NOMO-1 treated with DMSO at 0.1 percent for 48 hours (cell line): Measurements from ENCODE around the gene LDLRAD4.

Experiments
- DNase-seq: peaks from one replicate; lab custom pipeline; 2025; ENCODE audit not compliant: unreplicated experiment; lab: John Stamatoyannopoulos, UW

The LDLRAD4 gene

GRCh38 chr18:13525381-13526029, 306.9 kb downstream of the LDLRAD4 start:
- DNase-seq = no peak

DNA sequence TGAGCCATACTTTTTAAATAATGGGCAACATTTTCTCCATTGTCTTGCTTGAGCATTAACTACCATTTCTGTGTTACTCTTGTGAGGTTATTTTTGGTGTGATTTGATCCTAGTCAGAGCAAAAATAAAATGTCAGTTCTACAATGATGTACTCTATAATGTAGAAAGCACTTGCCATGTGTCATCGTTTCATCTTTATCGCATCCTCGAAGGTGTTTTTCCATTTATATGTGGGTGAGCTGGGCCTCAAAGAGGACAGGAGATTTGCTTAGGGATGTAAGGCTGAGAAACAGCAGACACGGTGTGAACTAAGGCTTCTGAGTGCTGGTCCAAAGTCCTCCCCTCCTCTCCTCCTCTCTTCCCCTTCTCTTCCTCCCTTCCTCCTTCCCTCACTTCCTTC, 308.0 kb downstream of the LDLRAD4 start:
- no peak for DNase-seq

GRCh38 chr18:13527256-13527655, 308.7 kb downstream of the LDLRAD4 start:
- no peak for DNase-seq

- DNase-seq = no peak
Observed at GRCh38 chr18:13527730-13528129, 309.2 kb downstream of the LDLRAD4 start.

DNA sequence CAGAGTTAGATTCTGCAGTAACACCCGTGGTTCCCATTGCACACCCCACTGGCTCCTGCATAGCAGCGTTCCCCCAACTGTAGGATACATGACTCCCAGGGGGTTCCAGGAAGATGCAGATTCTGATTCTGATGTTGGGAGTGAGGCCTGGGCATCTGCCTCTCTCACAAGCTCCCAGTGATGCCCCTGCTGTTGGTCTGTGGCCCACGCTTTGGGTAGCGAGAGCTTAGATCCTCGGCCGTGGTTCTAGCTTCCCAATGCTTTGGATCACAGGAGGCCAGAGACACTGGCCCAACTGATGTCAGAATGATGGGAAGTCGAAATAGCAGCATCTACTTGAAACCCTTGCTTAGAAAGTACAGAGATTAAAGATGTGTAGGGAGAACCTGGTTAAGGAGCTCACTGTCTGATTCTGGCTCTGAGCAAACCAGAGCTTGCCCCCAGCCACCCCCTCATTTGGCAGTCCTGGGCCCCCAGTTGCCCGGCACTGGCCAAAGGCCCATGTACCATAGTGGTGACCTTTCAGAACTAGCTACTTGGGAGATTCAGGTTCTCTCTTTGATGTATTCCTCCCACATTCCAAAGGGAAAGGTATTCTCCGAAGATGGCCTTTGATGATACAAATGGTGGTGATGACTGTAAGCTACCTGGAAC, 310.3 kb downstream of the LDLRAD4 start:
- no peak for DNase-seq

DNA sequence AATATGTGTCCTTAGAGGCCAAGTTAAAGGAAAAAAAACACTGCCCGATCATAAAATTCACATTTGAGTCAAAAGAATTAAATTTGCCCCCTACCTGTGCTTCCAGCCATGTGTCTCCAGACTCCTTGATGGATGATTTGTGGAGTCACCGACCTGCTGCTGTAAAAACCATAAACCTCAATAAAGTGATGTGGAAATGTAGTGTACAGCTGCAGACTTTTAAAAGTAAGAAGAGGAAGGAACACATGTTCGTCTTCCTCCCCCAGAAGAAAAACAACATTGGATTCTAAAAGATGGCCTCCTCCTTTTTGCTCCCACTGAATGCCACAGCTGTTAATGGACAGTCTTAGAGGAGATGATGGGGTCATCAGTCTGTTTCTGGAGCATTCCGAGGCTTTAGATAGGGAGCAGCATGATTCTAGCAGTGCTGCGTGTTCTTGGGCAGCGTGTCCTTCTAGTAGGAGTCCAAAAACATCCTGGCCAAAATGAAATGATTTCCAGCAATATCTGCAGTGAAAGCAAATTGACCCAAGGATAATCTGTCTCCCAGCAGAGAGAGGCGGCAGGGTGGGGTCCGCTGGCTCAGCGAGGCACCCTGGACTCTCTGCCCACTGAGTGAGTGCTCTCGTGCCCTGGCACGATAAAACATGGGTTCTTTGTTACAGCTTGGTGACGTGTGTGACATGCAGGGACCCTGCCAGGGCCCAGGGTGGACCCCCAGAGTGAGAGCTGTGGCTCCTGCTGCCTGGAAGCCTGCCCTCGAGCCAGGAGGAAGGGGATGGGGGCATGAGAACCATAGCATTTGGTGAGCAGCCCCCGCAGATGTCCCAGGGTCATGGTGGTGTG, 311.7 kb downstream of the LDLRAD4 start:
- no peak for DNase-seq

- DNase-seq = no peak
Observed at GRCh38 chr18:13530879-13531387, 312.4 kb downstream of the LDLRAD4 start.

DNA sequence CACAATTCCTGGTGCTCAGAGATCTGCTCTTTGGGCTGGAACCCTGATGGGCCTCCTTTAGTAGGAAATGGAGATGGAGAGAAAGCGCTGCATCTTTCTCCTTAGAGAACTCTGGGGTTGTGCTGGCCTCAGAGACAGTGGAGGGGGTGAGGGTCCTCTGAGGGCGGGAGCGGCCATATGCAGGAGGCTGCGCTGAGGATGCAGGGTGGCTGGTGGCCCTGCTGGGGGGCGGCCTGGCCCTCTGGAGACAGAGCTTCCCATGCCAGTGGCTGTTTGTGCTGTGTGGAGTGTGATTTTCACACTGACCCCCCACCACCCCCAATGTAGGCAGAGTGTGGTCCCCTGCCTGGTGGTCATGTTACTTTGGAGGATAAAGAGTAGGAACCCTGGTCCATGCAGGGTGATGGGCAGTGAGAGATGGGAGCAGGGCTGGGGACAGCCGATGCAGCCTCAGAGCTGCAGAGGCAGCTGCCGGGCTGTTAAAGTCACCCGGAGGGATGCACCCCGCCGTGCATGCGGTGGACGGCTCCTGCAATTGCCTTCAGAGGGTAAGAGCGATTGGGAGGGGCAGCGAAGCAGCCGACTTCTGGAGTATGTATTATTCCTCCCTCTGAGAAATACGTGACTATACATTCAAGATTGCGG, 313.2 kb downstream of the LDLRAD4 start:
- DNase-seq = no peak

DNA sequence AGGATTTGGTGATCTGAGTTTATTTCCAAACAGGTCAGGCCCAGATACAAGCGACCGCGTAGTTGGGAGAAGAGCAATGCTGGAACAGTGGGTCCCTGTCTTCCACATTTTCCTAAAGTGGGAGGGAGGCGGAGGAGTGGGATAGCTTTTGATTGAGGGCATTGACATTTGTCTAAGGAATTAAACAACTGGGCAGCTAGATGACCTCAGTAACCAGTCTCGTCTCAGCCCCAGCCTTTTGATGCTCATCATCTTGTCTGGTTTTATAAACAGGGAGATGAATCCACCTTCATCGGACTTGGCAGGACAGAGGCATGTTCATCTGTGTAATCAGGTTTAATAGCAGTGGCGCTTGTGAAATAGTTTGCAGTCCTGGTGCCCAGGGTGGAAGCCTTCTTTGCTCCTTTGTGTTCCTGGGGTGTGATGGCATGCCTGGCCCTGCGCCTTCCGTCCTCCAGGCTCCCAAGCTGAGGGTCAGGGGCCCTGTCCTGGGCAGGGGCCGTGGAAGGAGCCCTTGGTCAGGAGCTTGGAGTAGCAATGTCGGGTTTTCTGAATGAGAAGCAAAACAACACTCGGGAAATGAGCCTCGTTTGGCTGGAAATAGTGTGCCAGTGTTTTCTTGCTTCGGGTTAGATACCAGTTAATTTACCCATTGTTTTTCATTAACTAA, 314.0 kb downstream of the LDLRAD4 start:
- no peak for DNase-seq

DNA sequence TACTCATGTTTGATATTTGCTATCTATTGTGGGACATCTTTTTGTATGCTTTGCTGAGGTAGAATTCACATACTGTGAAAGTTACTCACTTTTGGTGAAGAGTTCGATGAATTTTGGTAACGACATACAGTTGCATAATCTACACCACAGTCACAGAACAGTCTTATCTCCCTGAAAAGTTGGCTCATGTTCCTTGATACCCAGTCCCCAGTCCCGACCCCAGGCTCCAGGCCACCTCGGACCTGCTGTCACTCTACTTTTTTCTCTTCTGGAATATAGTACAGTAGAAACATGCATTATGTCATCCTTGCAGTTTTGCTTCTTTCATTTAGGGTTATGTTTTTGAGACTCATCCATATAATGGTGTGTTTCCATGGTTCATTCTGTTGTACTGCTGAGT, 316.1 kb downstream of the LDLRAD4 start:
- DNase-seq = no peak

GRCh38 chr18:13536578-13536977, 318.0 kb downstream of the LDLRAD4 start:
- peak; percentile 22 for DNase-seq

DNA sequence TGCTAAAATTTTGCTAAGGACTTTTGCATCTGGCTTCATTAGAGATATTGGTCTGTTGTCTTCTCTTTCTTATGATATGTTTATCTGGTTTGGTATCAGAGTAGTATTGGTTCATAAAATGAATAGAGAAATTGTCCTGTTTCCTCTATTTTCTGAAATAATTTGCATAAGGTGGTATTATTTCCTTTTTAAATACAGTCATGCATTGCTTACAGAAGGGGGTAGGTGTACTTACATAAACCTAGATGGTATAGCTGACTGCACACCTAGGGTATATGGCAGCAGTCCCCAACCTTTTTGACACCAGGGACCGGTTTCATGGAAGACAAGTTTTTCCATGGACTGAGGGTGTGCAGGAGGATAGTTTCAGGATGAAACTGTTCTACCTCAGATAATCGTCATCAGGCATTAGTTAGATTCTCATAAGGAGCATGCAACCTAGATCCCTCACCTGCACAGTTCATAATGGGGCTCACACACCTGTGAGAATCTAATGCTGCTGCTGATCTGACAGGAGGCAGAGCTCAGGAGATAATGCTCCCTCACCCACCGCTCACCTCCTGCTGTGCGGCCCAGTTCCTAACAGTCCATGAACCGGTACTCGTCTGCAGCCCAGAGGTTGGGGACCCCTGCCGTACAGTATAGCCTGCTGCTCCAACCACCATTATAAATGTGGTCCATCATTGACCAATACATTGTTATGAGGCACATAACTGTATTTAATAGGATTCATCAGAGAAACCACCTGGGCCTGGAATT, 318.6 kb downstream of the LDLRAD4 start:
- no peak for DNase-seq

DNA sequence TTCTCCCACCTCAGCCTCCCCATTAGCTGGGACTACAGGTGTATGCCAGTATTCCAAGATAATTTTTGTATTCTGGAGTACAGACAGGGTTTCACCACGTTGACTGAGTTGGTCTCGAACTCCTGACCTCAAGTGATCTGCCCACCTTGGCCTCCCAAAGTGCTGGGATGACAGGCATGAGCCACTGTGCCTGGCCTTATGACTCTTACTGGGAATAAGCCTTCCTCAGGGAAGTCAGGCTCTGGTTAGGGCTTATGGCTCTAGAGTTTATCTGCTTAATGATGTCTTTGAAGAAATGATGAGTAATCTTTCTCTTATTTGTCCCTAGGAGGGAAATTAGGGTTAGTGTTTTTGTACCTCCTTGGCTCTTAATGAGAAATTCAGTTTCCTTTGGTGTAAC, 320.1 kb downstream of the LDLRAD4 start:
- no peak for DNase-seq

DNA sequence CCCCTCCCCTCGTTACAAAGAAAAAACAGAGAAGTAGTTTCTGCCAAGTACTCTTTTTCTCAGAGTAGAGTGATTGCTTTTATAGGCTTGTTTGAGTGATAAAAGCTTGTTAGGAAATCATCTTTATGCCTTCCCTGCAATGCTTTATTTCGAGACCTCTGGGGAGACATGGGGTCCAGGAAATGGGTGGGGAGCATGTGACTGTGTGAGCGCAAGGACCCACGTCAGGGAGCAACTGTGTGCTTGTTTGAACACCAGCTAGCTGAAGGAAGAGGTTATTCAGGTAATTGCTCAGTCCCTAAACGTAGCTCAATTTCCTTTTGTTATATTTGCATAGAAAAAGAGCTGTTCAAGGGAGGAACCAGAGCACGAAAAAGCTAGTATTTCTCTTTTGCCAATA, 320.5 kb downstream of the LDLRAD4 start:
- DNase-seq = peak; percentile 44

DNA sequence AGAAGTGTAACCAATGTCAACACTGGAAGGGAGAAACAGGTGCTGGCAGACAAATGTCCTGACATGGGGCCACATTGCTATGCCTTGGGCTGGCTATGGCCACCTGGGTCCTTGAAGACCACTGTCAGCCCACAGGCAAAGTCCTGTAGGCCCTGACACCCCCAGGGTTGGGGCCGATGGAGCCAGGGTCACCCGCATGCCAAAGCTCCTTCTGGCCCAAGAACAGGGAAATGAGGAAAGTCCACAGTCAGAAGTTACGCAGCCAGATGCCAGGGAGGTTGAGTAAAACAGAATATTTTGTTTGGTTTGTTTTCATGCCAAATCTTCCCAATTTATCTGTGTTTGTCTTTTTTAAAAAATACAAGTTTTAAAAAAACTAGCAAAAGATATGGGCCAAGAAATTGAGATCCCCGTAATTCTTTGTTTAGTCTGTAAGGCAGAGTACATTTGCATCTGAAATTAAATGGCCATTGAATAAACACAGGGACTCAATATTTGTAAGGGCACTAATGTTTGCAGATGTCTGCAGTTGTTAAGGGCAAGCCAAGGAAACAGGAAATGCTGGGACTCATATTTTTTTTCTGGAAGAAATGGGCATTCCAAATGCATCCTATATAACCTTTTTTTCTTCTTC, 321.4 kb downstream of the LDLRAD4 start:
- DNase-seq = no peak

DNA sequence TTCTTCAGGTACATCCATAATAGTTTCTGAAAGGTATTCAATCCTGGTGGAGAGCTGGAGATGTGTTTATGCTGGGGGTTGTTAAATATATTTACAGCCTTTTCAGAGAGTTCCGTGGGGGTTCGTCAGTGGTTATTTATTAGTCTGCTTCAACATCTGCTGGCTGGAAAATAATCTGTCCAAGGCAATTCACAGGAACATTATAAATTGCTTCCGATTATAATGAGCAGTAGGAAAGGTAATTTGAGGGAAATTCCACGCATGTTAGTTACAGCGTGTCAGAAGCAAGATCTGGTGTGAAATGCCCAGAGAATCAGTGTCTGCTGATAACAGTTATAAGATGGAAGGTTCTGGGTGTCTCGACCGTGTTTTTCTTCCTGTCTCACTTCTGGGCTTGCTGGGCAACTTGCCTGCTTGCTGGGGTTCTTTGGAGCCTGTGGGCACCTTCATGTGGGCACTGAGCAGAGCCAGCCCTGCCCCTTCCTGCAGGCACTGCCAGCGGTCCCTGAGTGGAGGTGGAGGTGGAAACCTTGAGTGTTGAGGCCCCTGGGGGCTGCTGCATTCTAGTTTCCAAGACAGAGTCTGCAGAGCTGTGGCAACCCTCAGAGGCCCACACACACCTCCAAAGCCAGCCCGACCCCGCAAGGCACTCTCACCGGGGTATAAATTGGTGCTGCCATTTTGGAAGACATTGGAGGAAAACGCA, 322.1 kb downstream of the LDLRAD4 start:
- DNase-seq = no peak

DNA sequence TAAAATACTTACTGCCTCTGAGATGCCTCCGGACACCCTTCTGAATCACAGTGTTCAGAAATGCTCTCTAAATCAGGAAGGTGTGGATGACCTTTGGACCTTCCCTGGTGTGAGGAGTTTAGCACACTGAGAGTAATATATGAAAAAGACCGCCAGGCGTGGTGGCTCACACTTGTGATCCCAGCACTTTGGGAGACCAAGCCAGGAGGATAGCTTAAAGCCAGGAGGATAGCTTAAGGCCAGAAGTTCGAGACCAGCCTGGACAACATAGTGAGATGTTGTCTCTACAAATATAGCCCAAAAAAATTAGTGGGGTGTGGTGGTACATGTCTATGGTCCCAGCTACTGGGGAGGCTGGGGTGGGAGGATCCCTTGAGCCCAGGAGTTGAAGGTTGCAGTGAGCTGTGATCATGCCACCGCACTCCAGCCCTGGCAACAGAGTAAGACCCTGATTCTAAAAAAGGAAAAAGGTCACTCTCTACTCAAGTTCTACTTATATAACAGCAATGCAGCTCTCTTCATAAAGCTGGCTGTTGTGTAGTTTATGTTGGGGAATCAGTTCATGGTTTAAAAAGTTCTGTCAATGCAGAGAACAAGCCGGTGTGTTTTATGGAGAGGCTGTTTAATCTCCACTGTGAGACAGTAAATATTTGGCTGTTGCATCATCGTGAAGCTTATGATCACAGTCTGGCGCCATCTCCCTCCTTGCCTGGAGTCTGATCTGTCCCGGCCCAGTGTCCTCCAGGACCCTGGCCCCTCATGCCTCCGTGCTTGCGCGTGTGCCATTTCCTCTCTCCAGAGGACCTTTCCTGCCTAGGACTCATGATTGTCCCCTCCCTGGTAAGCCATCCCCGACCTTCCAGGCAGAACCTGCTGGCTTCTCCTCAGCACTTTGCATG, 323.3 kb downstream of the LDLRAD4 start:
- DNase-seq = no peak

DNA sequence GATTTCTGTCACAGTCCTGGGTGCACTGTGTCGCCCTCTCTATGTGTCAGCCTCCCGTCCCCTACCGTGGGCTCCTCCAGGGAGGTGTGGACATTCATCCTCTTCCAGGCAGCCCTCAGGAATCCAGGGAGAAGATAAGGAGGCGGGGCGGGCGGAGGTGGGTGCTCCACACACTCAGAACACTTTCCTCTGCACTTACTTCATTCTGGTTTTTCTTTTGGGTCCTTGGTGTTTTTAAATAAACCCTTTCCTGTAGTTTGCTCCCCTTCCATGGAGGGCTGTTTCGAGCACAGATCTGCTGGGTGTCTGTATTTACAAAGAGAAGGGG, 323.9 kb downstream of the LDLRAD4 start:
- DNase-seq = no peak
